Hepatocyte (in vitro differentiated cells): ENCODE data around the gene VWA2. TPM values are rescaled to one million over a fixed set of nuclear protein-coding genes. Genes with fewer than 3 reads are reported as not detected.

ENCODE experiments used
- DNase-seq: peaks from one replicate; pipeline ENCODE4 v3.0.0-alpha.2; 2016; ENCODE audit warnings: low spot score
- H2AFZ ChIP-seq: fragments of 200-600 bp; sonication (generic); 2 replicates; pipeline ENCODE4 v1.6.0; 2016; ENCODE audit warnings: antibody characterized with exemption, mild to moderate bottlenecking
- H3K27ac ChIP-seq: fragments of 200-600 bp; sonication (generic); 2 replicates; pipeline ENCODE4 v1.5.1; 2016; ENCODE audit warnings: mild to moderate bottlenecking
- H3K27me3 ChIP-seq: fragments of 200-600 bp; sonication (generic); 2 replicates; pipeline ENCODE4 v1.6.1; 2016
- H3K36me3 ChIP-seq: fragments of 200-600 bp; sonication (generic); replicated peaks from 2 replicates; pipeline ENCODE4 v1.5.1; 2016; ENCODE audit warnings: low read depth; ENCODE audit not compliant: insufficient read depth
- H3K4me1 ChIP-seq: fragments of 200-600 bp; sonication (generic); 2 replicates; pipeline ENCODE4 v1.5.1; 2016; ENCODE audit warnings: mild to moderate bottlenecking, moderate library complexity; ENCODE audit not compliant: insufficient read depth
- H3K4me2 ChIP-seq: fragments of 200-600 bp; sonication (generic); 2 replicates; pipeline ENCODE4 v1.6.0; 2016
- H3K4me3 ChIP-seq: fragments of 200-600 bp; sonication (generic); 2 replicates; pipeline ENCODE4 v1.5.1; 2016; ENCODE audit warnings: mild to moderate bottlenecking
- H3K79me2 ChIP-seq: fragments of 200-600 bp; sonication (generic); 2 replicates; pipeline ENCODE4 v1.6.0; 2017; ENCODE audit warnings: mild to moderate bottlenecking
- H3K9me2 ChIP-seq: fragments of 200-600 bp; sonication (generic); replicated peaks from 2 replicates; pipeline ENCODE4 v1.6.0; 2017; ENCODE audit warnings: mild to moderate bottlenecking; ENCODE audit not compliant: insufficient read depth
- H3K9me3 ChIP-seq: fragments of 200-600 bp; sonication (generic); 2 replicates; pipeline ENCODE4 v1.5.1; 2016; ENCODE audit warnings: low read depth, mild to moderate bottlenecking
- H4K20me1 ChIP-seq: fragments of 200-600 bp; sonication (generic); 2 replicates; pipeline ENCODE4 v1.6.0; 2016; ENCODE audit warnings: mild to moderate bottlenecking; ENCODE audit not compliant: insufficient read depth, poor library complexity, severe bottlenecking
- EZH2 ChIP-seq: fragments of 200-600 bp; sonication (generic); IDR thresholded peaks from 2 replicates; pipeline ENCODE4 v1.6.1; 2016; ENCODE audit warnings: antibody characterized with exemption, mild to moderate bottlenecking, borderline replicate concordance
- EZH2phosphoT487 ChIP-seq: fragments of 200-600 bp; sonication (generic); IDR thresholded peaks from one replicate; pipeline ENCODE4 v1.6.1; 2018; ENCODE audit warnings: antibody characterized with exemption, mild to moderate bottlenecking, low read depth, moderate library complexity; ENCODE audit not compliant: unreplicated experiment, severe bottlenecking
- WGBS: methylation state at CpG from one replicate; pipeline ENCODE4 v1.1.6; 2016; ENCODE audit warnings: low lambda C conversion rate; ENCODE audit errors: missing lambda C conversion rate; 5-methylcytosine and 5-hydroxymethylcytosine counted together
- polyA plus RNA-seq: library from polyadenylated mRNA; unstranded; fragments of >200 nt; fragmentation: Nextera tagmentation; extraction: Ambion mirVana; gene quantifications from 2 replicates; pipeline ENCODE4 v1.2.1, GENCODE V29; 2016
- total RNA-seq: library from RNA; depleted of rRNA; stranded (reverse); fragments of >200 nt; gene quantifications from 2 replicates; pipeline ENCODE4 v1.2.3, GENCODE V29; 2014
- TF ChIP-seq, protein P1 (sequence below): fragments of 200-600 bp; sonication (generic); IDR thresholded peaks from 2 replicates; pipeline ENCODE4 v1.5.1; 2016; ENCODE audit warnings: antibody characterized with exemption, mild to moderate bottlenecking; ENCODE audit not compliant: poor library complexity

VWA2 gene
- total and polyA plus RNA-seq, 2 experiments from 2014 or later = 6.3 to 12.3 TPM

DNA sequence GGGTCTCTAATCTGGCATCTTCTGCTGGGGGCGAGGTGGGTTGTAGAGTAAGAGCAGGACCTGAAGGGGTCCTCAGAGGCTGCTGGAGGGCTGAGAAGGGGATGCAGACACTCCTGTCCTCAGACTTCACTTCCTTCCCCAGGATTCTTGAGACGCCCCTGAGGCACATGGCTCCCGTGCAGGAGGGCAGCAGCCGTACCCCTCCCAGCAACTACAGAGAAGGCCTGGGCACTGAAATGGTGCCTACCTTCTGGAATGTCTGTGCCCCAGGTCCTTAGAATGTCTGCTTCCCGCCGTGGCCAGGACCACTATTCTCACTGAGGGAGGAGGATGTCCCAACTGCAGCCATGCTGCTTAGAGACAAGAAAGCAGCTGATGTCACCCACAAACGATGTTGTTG is 52.0 kb downstream of the VWA2 start:
- no peak overlapping the region for H3K4me3 ChIP-seq
- no peaks in the 10 kb centered on the region for H4K20me1 ChIP-seq
- no peak overlapping the region for H3K27ac ChIP-seq
- no peaks in the 10 kb centered on the region for H3K9me2 ChIP-seq
- H2AFZ ChIP-seq = no peak overlapping the region
- TF ChIP-seq EZH2phosphoT487 (no peak), EZH2 (no peak)
- TF ChIP-seq, protein P1, sequence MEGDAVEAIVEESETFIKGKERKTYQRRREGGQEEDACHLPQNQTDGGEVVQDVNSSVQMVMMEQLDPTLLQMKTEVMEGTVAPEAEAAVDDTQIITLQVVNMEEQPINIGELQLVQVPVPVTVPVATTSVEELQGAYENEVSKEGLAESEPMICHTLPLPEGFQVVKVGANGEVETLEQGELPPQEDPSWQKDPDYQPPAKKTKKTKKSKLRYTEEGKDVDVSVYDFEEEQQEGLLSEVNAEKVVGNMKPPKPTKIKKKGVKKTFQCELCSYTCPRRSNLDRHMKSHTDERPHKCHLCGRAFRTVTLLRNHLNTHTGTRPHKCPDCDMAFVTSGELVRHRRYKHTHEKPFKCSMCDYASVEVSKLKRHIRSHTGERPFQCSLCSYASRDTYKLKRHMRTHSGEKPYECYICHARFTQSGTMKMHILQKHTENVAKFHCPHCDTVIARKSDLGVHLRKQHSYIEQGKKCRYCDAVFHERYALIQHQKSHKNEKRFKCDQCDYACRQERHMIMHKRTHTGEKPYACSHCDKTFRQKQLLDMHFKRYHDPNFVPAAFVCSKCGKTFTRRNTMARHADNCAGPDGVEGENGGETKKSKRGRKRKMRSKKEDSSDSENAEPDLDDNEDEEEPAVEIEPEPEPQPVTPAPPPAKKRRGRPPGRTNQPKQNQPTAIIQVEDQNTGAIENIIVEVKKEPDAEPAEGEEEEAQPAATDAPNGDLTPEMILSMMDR = no peak
- H3K4me2 ChIP-seq = no peak overlapping the region
- 94% methylated on average over 7 of the region's 7 CpGs for WGBS
- H3K36me3 ChIP-seq = no peaks in the 10 kb centered on the region
- no peaks in the 10 kb centered on the region for H3K27me3 ChIP-seq
- peaks cover 18% of the 10 kb centered on the region for H3K9me3 ChIP-seq
- H3K79me2 ChIP-seq = no peaks in the 10 kb centered on the region
- DNase-seq = no peak
- H3K4me1 ChIP-seq = no peaks in the 10 kb centered on the region

DNA sequence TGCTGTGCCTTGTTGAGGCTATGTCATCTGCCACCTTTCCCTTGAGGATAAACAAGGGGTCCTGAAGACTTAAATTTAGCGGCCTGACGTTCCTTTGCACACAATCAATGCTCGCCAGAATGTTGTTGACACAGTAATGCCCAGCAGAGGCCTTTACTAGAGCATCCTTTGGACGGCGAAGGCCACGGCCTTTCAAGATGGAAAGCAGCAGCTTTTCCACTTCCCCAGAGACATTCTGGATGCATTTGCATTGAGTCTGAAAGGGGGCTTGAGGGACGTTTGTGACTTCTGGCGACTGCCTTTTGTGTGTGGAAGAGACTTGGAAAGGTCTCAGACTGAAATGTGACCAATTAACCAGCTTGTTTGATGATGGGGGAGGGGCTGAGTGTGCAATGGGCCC is 52.5 kb downstream of the VWA2 start:
- WGBS = 82% methylated on average over 8 of the region's 8 CpGs
- H3K4me1 ChIP-seq = no peaks in the 10 kb centered on the region

DNA sequence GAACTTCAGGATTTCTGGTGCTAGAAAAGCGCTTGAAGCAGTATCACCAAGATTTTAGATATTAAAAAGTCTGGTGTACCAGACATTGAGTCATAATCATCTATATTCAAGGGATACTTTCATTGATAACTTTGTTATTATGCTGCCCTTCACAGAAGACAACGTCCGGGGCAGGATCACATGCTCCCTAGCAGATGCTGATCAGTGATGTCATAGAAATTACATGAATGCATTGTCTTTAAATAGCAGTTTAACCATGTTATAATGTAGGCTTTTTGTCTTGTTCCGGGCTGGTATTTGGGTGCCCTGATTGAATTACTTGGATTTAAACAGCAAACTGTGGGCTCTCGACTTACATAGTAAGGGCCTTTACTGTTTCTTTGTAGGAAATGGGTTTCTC is 54.0 kb downstream of the VWA2 start:
- no peaks in the 10 kb centered on the region for H3K27me3 ChIP-seq
- H3K36me3 ChIP-seq = no peaks in the 10 kb centered on the region
- TF ChIP-seq EZH2 = no peak
- peaks cover 22% of the 10 kb centered on the region for H3K9me3 ChIP-seq
- WGBS = 75% methylated on average over 5 of the region's 5 CpGs
- H3K27ac ChIP-seq = no peak overlapping the region
- H3K9me2 ChIP-seq = no peaks in the 10 kb centered on the region
- no peaks in the 10 kb centered on the region for H3K79me2 ChIP-seq
- H3K4me1 ChIP-seq = no peaks in the 10 kb centered on the region
- no peak overlapping the region for H3K4me3 ChIP-seq
- no peak overlapping the region for H2AFZ ChIP-seq
- no peak overlapping the region for H3K4me2 ChIP-seq
- no peak for DNase-seq
- H4K20me1 ChIP-seq = no peaks in the 10 kb centered on the region

More for the DNA sequence above, 52.5 kb downstream of the VWA2 start:
- Histone ChIP-seq H2AFZ (no peak overlapping the region), H3K36me3 (no peaks in the 10 kb centered on the region), H3K79me2 (no peaks in the 10 kb centered on the region), H3K9me3 (peaks cover 22% of the 10 kb centered on the region), H3K27ac (no peak overlapping the region), H3K4me3 (no peak overlapping the region), H4K20me1 (no peaks in the 10 kb centered on the region), H3K27me3 (no peaks in the 10 kb centered on the region), H3K4me2 (no peak overlapping the region), H3K9me2 (no peaks in the 10 kb centered on the region)
- no peak for DNase-seq
- TF ChIP-seq, protein P1 = no peak
- no peak for TF ChIP-seq EZH2phosphoT487
- TF ChIP-seq EZH2 = no peak

DNA sequence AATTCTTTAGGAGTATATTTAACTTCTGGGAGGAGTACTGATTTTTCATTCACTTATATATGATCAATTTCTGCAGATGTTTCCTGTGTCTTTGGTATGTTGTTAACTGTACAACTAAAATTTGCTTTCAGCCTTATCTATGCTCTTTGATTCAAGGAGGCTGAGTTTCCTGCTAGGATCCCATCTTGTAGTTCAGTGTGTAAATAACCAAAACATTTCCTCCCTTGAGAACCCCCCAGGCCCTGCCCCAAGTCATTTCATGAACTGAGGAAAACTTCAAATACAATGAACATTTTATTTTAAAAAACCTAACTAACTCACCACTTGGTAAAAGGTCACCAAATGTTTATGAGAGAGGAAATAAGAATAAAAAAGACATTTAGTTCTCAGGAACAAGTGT is 55.5 kb downstream of the VWA2 start:
- H3K9me3 ChIP-seq = peaks cover 22% of the 10 kb centered on the region

More for the DNA sequence above, 55.5 kb downstream of the VWA2 start:
- Histone ChIP-seq H3K27ac (no peak overlapping the region), H4K20me1 (no peaks in the 10 kb centered on the region), H3K27me3 (no peaks in the 10 kb centered on the region), H3K79me2 (no peaks in the 10 kb centered on the region), H2AFZ (no peak overlapping the region), H3K36me3 (no peaks in the 10 kb centered on the region), H3K9me2 (no peaks in the 10 kb centered on the region), H3K4me3 (no peak overlapping the region), H3K4me1 (no peaks in the 10 kb centered on the region), H3K4me2 (no peak overlapping the region)
- DNase-seq = no peak
- no peak for TF ChIP-seq EZH2
- TF ChIP-seq EZH2phosphoT487 = no peak
- TF ChIP-seq, protein P1 = no peak
